Measurements from ENCODE around the gene KRTAP3-2.

DNA sequence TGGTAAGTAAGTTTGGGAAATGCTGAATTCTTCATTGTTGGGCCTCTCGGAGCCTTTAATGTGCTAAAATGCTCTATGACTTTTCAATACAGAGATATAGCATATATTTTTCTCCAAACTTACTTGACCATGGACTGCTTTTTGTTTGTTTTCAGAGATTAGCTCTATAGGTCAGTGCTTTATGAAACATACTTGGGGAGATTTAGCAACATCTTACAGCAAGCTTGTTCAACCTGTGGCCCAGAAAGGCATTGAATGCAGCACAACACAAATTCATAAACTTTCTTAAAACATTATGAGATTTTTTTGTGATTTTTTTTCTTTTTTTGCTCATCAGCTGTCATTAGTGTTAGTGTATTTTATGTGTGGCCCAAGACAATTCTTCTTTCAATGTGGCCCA, 10.2 kb upstream of the KRTAP3-2 start:
- TF ChIP-seq, protein P1, sequence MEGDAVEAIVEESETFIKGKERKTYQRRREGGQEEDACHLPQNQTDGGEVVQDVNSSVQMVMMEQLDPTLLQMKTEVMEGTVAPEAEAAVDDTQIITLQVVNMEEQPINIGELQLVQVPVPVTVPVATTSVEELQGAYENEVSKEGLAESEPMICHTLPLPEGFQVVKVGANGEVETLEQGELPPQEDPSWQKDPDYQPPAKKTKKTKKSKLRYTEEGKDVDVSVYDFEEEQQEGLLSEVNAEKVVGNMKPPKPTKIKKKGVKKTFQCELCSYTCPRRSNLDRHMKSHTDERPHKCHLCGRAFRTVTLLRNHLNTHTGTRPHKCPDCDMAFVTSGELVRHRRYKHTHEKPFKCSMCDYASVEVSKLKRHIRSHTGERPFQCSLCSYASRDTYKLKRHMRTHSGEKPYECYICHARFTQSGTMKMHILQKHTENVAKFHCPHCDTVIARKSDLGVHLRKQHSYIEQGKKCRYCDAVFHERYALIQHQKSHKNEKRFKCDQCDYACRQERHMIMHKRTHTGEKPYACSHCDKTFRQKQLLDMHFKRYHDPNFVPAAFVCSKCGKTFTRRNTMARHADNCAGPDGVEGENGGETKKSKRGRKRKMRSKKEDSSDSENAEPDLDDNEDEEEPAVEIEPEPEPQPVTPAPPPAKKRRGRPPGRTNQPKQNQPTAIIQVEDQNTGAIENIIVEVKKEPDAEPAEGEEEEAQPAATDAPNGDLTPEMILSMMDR (IDR thresholded peaks at IDR 0.05) = no peak
- TF ChIP-seq POLR2A (IDR thresholded peaks at IDR 0.05) = no peak

Measured in uterus (tissue), 2 donors.